Body of pancreas (tissue), 4 donors: ENCODE data around the gene VGLL3.

Experiments
- CTCF ChIP-seq, 7 experiments: fragments of 450-650 bp in 4 of 7; fragments of 200-600 bp in 3 of 7; sonication (generic) in 3 of 7; IDR thresholded peaks; one replicate each; pipeline ENCODE4 v1.5.1; 2016 to 2019; ENCODE audit warnings: antibody characterized with exemption in 7 of 7
- POLR2A ChIP-seq, 3 donors: fragments of 450-650 bp; IDR thresholded peaks; one replicate each; pipeline ENCODE4 v1.6.1; 2016; ENCODE audit warnings: antibody characterized with exemption in 3 of 3, mild to moderate bottlenecking in 2 of 3

DNA sequence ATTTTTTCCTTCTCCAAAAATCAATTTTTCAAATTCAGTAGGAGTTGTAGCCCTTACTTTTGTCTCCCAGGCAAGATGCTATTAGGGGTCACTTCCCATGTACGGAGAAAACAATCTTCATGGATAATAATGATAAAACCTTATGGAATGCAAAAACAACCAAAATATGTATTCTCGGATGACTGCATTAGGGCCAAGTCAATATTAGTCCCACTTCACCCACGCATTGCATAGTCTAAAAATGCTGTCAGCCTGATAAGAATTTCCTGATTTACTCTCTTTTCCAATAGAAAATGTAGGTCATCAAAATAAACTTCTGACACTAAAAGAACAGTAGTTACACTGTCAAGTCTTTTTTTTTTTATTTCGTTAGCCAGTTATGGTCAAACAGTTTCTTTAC, 2.7 kb downstream of the VGLL3 start:
- TF ChIP-seq CTCF (IDR thresholded peaks at IDR 0.05) = no peak
- TF ChIP-seq POLR2A (IDR thresholded peaks at IDR 0.05) = no peak
